HG03175 (cell line): ENCODE data around the gene CDH19.

Experiments used
- ATAC-seq: cut with Tn5 transposase; IDR thresholded peaks from one replicate; pipeline ENCODE4 v1.9.1; 2021; ENCODE audit warnings: mild to moderate bottlenecking, moderate library complexity; ENCODE audit not compliant: unreplicated experiment

The CDH19 gene

GRCh38 chr18:66457245-66457644 is 146.6 kb downstream of the CDH19 start:
- no peak for ATAC-seq
